Measurements from ENCODE around the gene SAA1.
"Not testable (repeated sequence)": the region's sequence is repeated elsewhere in the genome, so short reads cannot be mapped to it uniquely, and the experiment has no call there.

The SAA1 gene

GRCh38 chr11:18267335-18268133, 1.5 kb downstream of the SAA1 start:
- not testable (repeated sequence) for H3K18ac ChIP-seq (ENCODE audit: low read length); H3K4me2 ChIP-seq (ENCODE audit: low read length); H3K14ac ChIP-seq (ENCODE audit: low read length); H2AK5ac ChIP-seq (ENCODE audit: low read length); H2BK12ac ChIP-seq (ENCODE audit: low read length); H3K9me3 ChIP-seq (ENCODE audit: insufficient read depth, low read depth, low read length); H4K91ac ChIP-seq (ENCODE audit: low read depth, low read length); H3K27me3 ChIP-seq (ENCODE audit: insufficient read depth, low read length); DNase-seq; H2BK5ac ChIP-seq (ENCODE audit: low read depth, low read length, poor library complexity); H2AFZ ChIP-seq (ENCODE audit: insufficient read depth, low read length, poor library complexity); H3K4me1 ChIP-seq (ENCODE audit: control insufficient read depth in 1 of 2, insufficient read depth in 2 of 2, low read length in 2 of 2); H3K4ac ChIP-seq (ENCODE audit: low read depth, low read length); H3K79me2 ChIP-seq (ENCODE audit: control insufficient read depth, insufficient read depth, low read length, poor library complexity); H3K23ac ChIP-seq (ENCODE audit: low read length); H3K9ac ChIP-seq (ENCODE audit: low read length); H3K27ac ChIP-seq (ENCODE audit: low read depth, low read length); H4K8ac ChIP-seq (ENCODE audit: low read depth, low read length); H3K4me3 ChIP-seq (ENCODE audit: low read depth, low read length); H4K12ac ChIP-seq (ENCODE audit: low read depth, low read length); H2BK120ac ChIP-seq (ENCODE audit: insufficient read depth, low read length, poor library complexity); H3K36me3 ChIP-seq (ENCODE audit: control insufficient read depth in 1 of 2, insufficient read depth in 2 of 2, low read length in 2 of 2); H3K79me1 ChIP-seq (ENCODE audit: low read length)
- no CpG with 5 or more reads among the region's 10 CpGs for WGBS (ENCODE audit: extremely low coverage, insufficient coverage, insufficient read length)

GRCh38 chr11:18269252-18269651, 3.2 kb downstream of the SAA1 start:
- H3K79me2 ChIP-seq (ENCODE audit: control insufficient read depth, insufficient read depth, low read length, poor library complexity); H3K14ac ChIP-seq (ENCODE audit: low read length); H3K27ac ChIP-seq (ENCODE audit: low read depth, low read length); H3K79me1 ChIP-seq (ENCODE audit: low read length); H3K9me3 ChIP-seq (ENCODE audit: insufficient read depth, low read depth, low read length); H2BK120ac ChIP-seq (ENCODE audit: insufficient read depth, low read length, poor library complexity); H3K36me3 ChIP-seq (ENCODE audit: control insufficient read depth in 1 of 2, insufficient read depth in 2 of 2, low read length in 2 of 2); H3K23ac ChIP-seq (ENCODE audit: low read length); H2BK12ac ChIP-seq (ENCODE audit: low read length); H3K18ac ChIP-seq (ENCODE audit: low read length); H4K8ac ChIP-seq (ENCODE audit: low read depth, low read length); H3K4ac ChIP-seq (ENCODE audit: low read depth, low read length); H3K27me3 ChIP-seq (ENCODE audit: insufficient read depth, low read length); H3K4me2 ChIP-seq (ENCODE audit: low read length); H3K4me3 ChIP-seq (ENCODE audit: low read depth, low read length); H2AFZ ChIP-seq (ENCODE audit: insufficient read depth, low read length, poor library complexity); H4K12ac ChIP-seq (ENCODE audit: low read depth, low read length); H3K4me1 ChIP-seq (ENCODE audit: control insufficient read depth in 1 of 2, insufficient read depth in 2 of 2, low read length in 2 of 2); H2AK5ac ChIP-seq (ENCODE audit: low read length); H2BK5ac ChIP-seq (ENCODE audit: low read depth, low read length, poor library complexity); H4K91ac ChIP-seq (ENCODE audit: low read depth, low read length); DNase-seq; H3K9ac ChIP-seq (ENCODE audit: low read length): not testable (repeated sequence)
- WGBS (ENCODE audit: extremely low coverage, insufficient coverage, insufficient read length): no CpG with 5 or more reads among the region's 5 CpGs

DNA sequence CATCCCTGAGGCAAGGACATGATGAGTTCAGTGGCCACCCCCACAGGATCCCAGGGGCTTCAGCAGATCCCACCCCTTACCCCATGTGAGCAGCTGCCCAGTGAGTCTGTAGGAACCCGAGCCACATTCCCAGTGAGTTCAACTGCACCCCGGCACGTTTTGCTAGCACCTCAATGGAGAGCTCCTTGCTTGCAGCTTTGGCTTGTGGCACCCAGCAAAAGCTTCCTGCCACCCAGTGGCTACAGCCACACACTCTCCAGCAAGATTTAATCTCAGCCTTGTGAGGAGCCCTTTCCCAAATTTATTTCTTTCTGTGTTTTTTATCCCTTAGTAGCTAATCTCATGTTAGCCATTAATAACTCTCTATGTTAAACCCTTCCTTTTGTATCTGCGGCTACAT, 4.0 kb downstream of the SAA1 start:
- no peak overlapping the region for H3K27ac ChIP-seq (ENCODE audit: low read depth, low read length)
- no peaks in the 10 kb centered on the region for H3K9me3 ChIP-seq (ENCODE audit: insufficient read depth, low read depth, low read length)
- H4K91ac ChIP-seq (ENCODE audit: low read depth, low read length): no peak overlapping the region
- no peaks in the 10 kb centered on the region for H3K79me2 ChIP-seq (ENCODE audit: control insufficient read depth, insufficient read depth, low read length, poor library complexity)
- H3K23ac ChIP-seq (ENCODE audit: low read length): no peak overlapping the region
- H3K79me1 ChIP-seq (ENCODE audit: low read length): no peaks in the 10 kb centered on the region
- H4K8ac ChIP-seq (ENCODE audit: low read depth, low read length): no peak overlapping the region
- no peaks in the 10 kb centered on the region for H3K27me3 ChIP-seq (ENCODE audit: insufficient read depth, low read length)
- no peak overlapping the region for H3K14ac ChIP-seq (ENCODE audit: low read length)
- no peaks in the 10 kb centered on the region for H3K36me3 ChIP-seq (ENCODE audit: control insufficient read depth in 1 of 2, insufficient read depth in 2 of 2, low read length in 2 of 2)
- H3K18ac ChIP-seq (ENCODE audit: low read length): no peak overlapping the region
- DNase-seq: no peak
- H2AK5ac ChIP-seq (ENCODE audit: low read length): no peak overlapping the region
- no peak overlapping the region for H4K12ac ChIP-seq (ENCODE audit: low read depth, low read length)
- WGBS (ENCODE audit: extremely low coverage, insufficient coverage, insufficient read length): no CpG with 5 or more reads among the region's 4 CpGs
- no peak overlapping the region for H3K4me2 ChIP-seq (ENCODE audit: low read length)
- no peak overlapping the region for H2BK12ac ChIP-seq (ENCODE audit: low read length)
- no peak overlapping the region for H3K4me3 ChIP-seq (ENCODE audit: low read depth, low read length)
- H3K4ac ChIP-seq (ENCODE audit: low read depth, low read length): no peak overlapping the region
- peaks cover 0 to 2% of the 10 kb centered on the region in 2 experiments for H3K4me1 ChIP-seq (ENCODE audit: control insufficient read depth in 1 of 2, insufficient read depth in 2 of 2, low read length in 2 of 2)
- H2BK120ac ChIP-seq (ENCODE audit: insufficient read depth, low read length, poor library complexity): no peak overlapping the region
- no peak overlapping the region for H3K9ac ChIP-seq (ENCODE audit: low read length)
- H2AFZ ChIP-seq (ENCODE audit: insufficient read depth, low read length, poor library complexity): no peak overlapping the region
- H2BK5ac ChIP-seq (ENCODE audit: low read depth, low read length, poor library complexity): no peak overlapping the region

DNA sequence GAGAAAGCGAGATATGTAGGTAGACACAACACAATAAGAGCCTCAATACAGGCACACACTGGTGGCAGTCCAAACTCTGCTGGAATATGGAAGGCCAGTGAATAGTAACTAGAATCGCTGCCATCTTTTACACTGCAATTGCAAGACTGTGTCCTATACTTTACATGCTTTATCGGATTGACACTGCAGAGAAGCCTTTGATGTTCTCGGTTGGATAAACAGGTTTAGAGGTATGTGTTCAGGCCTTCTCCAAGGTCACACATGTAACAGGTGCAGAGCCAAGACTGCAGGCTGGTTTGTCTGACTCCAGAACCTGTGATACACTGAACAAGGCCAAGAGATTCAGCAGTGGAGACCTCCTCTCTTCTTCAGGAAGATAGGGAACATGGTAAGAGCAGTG, 5.1 kb downstream of the SAA1 start:
- no peak overlapping the region for H3K4me3 ChIP-seq (ENCODE audit: low read depth, low read length)
- H3K27ac ChIP-seq (ENCODE audit: low read depth, low read length): no peak overlapping the region
- no peak overlapping the region for H3K18ac ChIP-seq (ENCODE audit: low read length)
- no peak overlapping the region for H3K9ac ChIP-seq (ENCODE audit: low read length)
- H3K4me1 ChIP-seq (ENCODE audit: control insufficient read depth in 1 of 2, insufficient read depth in 2 of 2, low read length in 2 of 2): no peaks in the 10 kb centered on the region
- H3K27me3 ChIP-seq (ENCODE audit: insufficient read depth, low read length): no peaks in the 10 kb centered on the region
- H2BK5ac ChIP-seq (ENCODE audit: low read depth, low read length, poor library complexity): no peak overlapping the region
- no peak overlapping the region for H3K4me2 ChIP-seq (ENCODE audit: low read length)
- no peaks in the 10 kb centered on the region for H3K79me1 ChIP-seq (ENCODE audit: low read length)
- no peaks in the 10 kb centered on the region for H3K36me3 ChIP-seq (ENCODE audit: control insufficient read depth in 1 of 2, insufficient read depth in 2 of 2, low read length in 2 of 2)
- H2AFZ ChIP-seq (ENCODE audit: insufficient read depth, low read length, poor library complexity): no peak overlapping the region
- no peak overlapping the region for H2BK12ac ChIP-seq (ENCODE audit: low read length)
- H3K9me3 ChIP-seq (ENCODE audit: insufficient read depth, low read depth, low read length): no peaks in the 10 kb centered on the region
- H3K14ac ChIP-seq (ENCODE audit: low read length): no peak overlapping the region
- WGBS (ENCODE audit: extremely low coverage, insufficient coverage, insufficient read length): no CpG with 5 or more reads among the region's 4 CpGs
- no peak overlapping the region for H3K23ac ChIP-seq (ENCODE audit: low read length)
- no peak overlapping the region for H2BK120ac ChIP-seq (ENCODE audit: insufficient read depth, low read length, poor library complexity)
- H2AK5ac ChIP-seq (ENCODE audit: low read length): no peak overlapping the region
- no peak overlapping the region for H4K91ac ChIP-seq (ENCODE audit: low read depth, low read length)
- no peaks in the 10 kb centered on the region for H3K79me2 ChIP-seq (ENCODE audit: control insufficient read depth, insufficient read depth, low read length, poor library complexity)
- no peak overlapping the region for H4K12ac ChIP-seq (ENCODE audit: low read depth, low read length)
- no peak overlapping the region for H3K4ac ChIP-seq (ENCODE audit: low read depth, low read length)
- DNase-seq: peak in 1 of 2 donors; percentile 14
- H4K8ac ChIP-seq (ENCODE audit: low read depth, low read length): no peak overlapping the region

Measured in trophoblast cell (in vitro differentiated cells and primary cell).